TTC549 (cell line): ENCODE data around the gene RAB35.

Experiments
- FAIRE-seq: peaks from 2 replicates; lab custom pipeline; 2012; peaks lifted over from hg19 to GRCh38; lab: Jason Lieb, UNC

The RAB35 gene

GRCh38 chr12:120116441-120116791 is at the start of gene RAB35:
TSS of gene RAB35 (minus strand) at chr12:120116753. CDS start at chr12:120116650, 103 bp downstream.
- no peak for FAIRE-seq

GRCh38 chr12:120164293-120164692 is 47.7 kb upstream of the RAB35 start:
- FAIRE-seq = no peak

- no peak for FAIRE-seq
These were observed 46.2 kb upstream of the RAB35 start for GRCh38 chr12:120162763-120163162.

DNA sequence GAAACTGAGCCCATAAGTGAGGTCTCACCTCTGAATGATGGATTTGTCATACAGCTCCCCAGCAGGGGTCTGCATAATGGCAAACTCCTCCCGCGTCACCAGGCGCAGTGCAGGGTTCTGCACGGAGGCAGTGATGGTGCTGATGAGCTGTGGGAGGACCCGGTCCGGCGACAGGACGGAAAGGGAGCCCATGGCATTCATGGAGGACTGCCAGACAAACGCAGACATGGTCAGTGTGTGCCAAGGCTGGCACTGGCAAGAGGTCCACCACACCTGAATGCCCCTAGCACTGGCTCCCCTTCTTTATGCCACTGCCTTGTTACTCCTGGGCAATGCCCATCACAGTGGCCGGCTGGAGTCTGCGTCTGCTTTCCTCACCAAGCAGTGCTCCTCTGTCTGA is 45.3 kb upstream of the RAB35 start:
- no peak for FAIRE-seq

- no peak for FAIRE-seq
These were observed 43.1 kb upstream of the RAB35 start for GRCh38 chr12:120159509-120160237.

DNA sequence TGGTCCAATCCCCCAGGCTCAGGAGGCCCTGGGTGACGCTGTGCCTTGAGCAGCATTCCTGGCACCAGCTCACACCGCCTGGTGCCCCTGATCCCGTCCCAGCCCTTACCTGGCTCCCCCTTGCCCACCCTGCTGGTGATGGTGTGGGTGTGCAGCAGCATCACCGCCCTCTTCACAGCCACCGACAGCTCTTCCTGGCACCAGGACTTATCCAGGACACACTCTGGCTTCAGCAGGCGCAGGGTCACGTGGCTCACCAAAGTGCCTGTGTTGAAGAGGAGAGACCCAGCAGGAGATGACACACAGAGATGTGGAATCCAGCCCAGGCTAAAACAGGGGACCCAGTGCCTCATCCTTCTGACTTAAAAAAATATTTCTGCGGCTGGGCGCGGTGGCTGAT is 41.8 kb upstream of the RAB35 start:
- FAIRE-seq = no peak

DNA sequence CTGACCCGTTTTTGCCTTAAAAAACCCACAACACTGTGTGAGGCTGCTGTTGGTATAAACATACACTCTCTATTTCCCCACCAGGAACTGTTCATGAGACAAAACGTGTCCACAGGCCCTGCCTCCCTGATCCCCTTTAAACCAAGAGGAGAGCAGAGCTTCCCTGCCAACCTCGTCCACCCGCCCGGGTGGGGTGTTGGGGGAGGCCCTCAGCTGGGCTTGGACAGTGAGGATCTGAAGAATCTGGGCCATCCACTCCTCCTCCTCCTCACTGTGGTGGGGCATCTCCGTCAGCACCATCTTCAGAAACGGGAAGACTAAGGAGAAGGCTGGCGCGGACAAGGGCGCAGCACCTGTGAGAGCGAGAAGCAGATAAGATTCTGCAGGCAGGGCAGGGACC is 41.1 kb upstream of the RAB35 start:
- no peak for FAIRE-seq

- FAIRE-seq = no peak
These were observed 40.0 kb upstream of the RAB35 start for GRCh38 chr12:120156315-120157259.

GRCh38 chr12:120155072-120155471 is 38.5 kb upstream of the RAB35 start:
- no peak for FAIRE-seq

- FAIRE-seq = no peak
These were observed 34.5 kb upstream of the RAB35 start for GRCh38 chr12:120150919-120151525.

GRCh38 chr12:120148011-120148410 is 31.5 kb upstream of the RAB35 start:
- no peak for FAIRE-seq

- no peak for FAIRE-seq
These were observed 28.6 kb upstream of the RAB35 start for GRCh38 chr12:120145164-120145563.

- no peak for FAIRE-seq
These were observed 27.7 kb upstream of the RAB35 start for GRCh38 chr12:120144215-120144614.

GRCh38 chr12:120142231-120142877 is 25.8 kb upstream of the RAB35 start:
- FAIRE-seq = no peak

DNA sequence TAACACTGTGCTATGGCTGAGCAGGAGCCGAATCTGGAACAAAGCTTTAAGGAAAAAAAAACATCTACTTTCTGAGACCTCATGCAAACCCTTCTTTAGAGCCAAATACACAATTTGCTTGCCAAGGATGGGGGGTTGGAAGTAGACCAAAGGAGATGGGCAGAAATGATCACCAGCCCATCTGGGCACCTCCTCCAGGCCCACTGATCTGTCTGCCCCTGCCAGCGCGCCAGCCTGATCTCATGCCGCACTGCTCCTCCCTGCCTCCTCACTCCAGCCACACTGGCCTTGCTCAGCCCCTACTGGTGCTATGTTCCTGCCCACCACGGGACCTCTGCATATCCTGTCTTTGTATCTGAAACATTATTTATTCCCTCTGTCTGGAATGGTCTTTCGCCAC is 24.8 kb upstream of the RAB35 start:
- FAIRE-seq = no peak

GRCh38 chr12:120140603-120141002 is 24.1 kb upstream of the RAB35 start:
- FAIRE-seq = no peak

GRCh38 chr12:120139958-120140357 is 23.4 kb upstream of the RAB35 start:
- no peak for FAIRE-seq

GRCh38 chr12:120138366-120138765 is 21.8 kb upstream of the RAB35 start:
- FAIRE-seq = no peak

DNA sequence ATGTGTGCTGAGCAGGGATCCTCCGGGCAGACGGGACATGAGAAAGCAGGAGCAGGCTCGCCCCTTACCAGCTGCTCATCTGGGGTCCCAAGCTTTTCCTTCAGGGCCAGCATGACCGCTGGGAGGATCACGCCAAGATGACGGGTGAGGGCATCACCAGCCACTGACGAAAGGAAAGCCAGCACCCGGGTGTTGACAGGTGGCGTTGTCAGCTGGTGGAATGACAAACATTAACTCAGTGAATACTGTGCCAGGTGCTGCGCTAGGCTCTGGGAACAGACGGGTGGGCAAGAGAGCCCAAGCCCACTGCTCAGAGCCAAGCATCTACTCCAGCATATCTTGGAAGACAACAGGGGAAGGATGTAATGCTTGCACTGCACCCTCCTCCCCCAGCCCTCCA is 21.3 kb upstream of the RAB35 start:
- no peak for FAIRE-seq

DNA sequence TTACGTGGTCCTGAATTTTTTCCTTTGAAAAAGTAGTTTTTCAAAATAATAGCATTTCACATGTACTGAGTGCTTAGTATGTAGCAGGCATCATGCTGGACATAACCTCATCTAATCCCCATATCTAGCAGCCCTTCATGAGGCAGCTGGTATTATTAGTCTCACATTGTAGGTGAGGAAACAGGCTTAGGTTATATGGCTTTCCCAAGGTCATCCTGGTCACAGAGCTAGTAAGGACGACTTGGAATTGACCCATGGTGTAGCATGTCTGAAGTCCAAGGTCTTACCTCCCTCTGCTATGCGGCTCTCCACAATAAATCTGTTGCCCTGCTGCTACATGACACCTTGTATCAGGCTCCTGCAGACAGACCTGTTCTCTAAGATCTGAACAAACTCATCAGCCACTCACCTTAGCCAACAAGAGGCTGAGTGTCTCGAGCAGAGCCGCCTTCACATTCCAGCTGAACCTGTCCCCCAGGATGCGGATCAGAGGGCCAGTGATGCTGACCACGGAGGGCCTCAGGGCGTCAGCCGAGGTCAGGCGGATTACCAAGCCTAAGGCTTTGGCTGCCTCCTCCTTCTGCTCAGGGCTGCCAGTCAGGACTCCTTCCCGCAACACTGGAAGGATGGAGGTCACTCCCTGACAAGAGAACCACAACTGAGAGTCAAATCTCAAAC is 19.7 kb upstream of the RAB35 start:
- no peak for FAIRE-seq

- FAIRE-seq = no peak
These were observed 17.9 kb upstream of the RAB35 start for GRCh38 chr12:120134307-120134980.
